Ectodermal cell (in vitro differentiated cells): ENCODE results near the gene GSDMA.
A peak's percentile ranks its signal among the peaks of the same experiment; 100 is the strongest.

Experiments used
- H3K27ac ChIP-seq: 2 replicates; pipeline ENCODE4 v1.7.0; 2013; ENCODE audit warnings: mild to moderate bottlenecking, low read depth, low read length; ENCODE audit not compliant: insufficient read depth, poor library complexity, severe bottlenecking
- H3K27me3 ChIP-seq: 2 replicates; pipeline ENCODE4 v1.7.0; 2013; ENCODE audit warnings: mild to moderate bottlenecking, low read length; ENCODE audit not compliant: insufficient read depth, control insufficient read depth, poor library complexity, severe bottlenecking
- H3K36me3 ChIP-seq: one replicate; pipeline ENCODE4 v1.7.0; 2013; ENCODE audit warnings: low read length; ENCODE audit not compliant: control insufficient read depth, insufficient read depth
- H3K4me1 ChIP-seq: one replicate; pipeline ENCODE4 v1.7.0; 2013; ENCODE audit warnings: low read length; ENCODE audit not compliant: control insufficient read depth, insufficient read depth
- H3K4me3 ChIP-seq: 2 replicates; pipeline ENCODE4 v1.7.0; 2013; ENCODE audit warnings: low read depth, low read length, control low read depth; ENCODE audit not compliant: insufficient read depth
- H3K9me3 ChIP-seq: 2 replicates; pipeline ENCODE4 v1.7.0; 2013; ENCODE audit warnings: mild to moderate bottlenecking, low read length, moderate library complexity; ENCODE audit not compliant: control insufficient read depth
- WGBS, 2 experiments: methylation state at CpG; one replicate each; pipeline ENCODE4 v1.1.7; 2013; ENCODE audit warnings: missing lambda C conversion rate in 2 of 2; 5-methylcytosine and 5-hydroxymethylcytosine counted together

GSDMA gene

DNA sequence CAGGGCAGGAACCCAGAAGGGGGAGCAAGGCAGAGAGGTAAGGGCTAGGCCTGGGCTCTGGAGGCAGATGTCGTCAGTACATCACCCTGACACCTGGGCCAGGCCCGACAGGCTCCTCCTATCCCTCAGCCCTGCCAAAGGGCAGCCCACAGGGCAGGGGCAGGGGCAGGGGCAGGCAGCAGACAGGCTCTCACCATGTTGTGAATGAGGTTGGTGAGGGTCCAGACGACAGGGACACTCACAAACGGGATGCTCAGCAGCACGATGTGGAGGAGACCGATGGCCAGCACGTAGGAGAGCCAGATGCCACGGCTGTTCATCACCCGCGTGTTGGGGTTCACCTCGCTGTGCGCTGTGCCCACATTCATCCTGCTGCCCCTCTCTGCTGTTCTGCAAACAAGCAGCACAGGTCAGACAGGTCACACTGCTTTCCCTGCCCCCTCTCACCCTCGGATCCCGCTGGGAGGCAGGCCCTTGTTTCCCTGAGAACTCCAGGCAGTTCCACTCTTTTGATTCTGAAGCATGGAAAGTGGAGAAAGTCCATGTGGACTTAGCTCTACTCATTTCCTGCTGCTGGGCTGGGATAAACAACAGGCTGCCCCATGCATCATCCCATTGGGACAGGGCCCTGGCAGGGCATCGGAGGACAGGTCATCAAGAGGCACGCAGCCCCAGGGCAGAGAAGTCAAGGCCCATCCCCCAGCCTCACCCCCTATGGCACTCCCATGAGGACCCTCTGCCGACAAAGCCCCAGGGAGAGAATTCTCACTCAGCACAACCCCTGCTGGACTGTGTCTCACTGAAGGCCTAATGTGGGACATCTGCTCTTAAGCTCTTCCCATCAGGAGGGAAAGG lies 38.7 kb upstream of the GSDMA start:
- Histone ChIP-seq H3K4me3 (no peak overlapping the region), H3K9me3 (no peaks in the 10 kb centered on the region), H3K27ac (no peak overlapping the region), H3K27me3 (no peaks in the 10 kb centered on the region), H3K36me3 (peaks cover 6% of the 10 kb centered on the region), H3K4me1 (peaks cover 26% of the 10 kb centered on the region)
- 83 to 84% methylated on average over 17 of the region's 17 CpGs for WGBS, 2 experiments

DNA sequence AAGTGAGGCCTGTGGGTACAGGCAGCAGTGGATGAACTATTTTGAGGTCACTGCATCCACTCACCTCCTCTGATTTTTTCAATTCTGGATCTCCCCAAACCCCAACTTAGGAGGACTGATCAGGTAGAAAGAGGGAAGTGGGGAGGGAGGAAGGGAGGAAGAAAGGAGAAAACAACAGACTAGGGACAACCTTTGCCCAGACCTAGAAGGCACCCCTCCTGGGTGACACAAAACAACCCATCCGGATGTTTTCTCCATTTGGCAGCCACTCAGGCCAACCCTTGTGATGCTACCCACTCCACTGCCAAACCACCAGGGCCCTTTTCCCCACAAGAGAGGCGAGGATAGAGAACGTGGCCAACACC lies 38.1 kb upstream of the GSDMA start:
- Histone ChIP-seq H3K4me1 (peaks cover 26% of the 10 kb centered on the region), H3K36me3 (peaks cover 6% of the 10 kb centered on the region), H3K4me3 (no peak overlapping the region), H3K9me3 (no peaks in the 10 kb centered on the region), H3K27me3 (no peaks in the 10 kb centered on the region), H3K27ac (no peak overlapping the region)
- WGBS, 2 experiments, result 92 to 93% methylated on average over 3 of the region's 3 CpGs

DNA sequence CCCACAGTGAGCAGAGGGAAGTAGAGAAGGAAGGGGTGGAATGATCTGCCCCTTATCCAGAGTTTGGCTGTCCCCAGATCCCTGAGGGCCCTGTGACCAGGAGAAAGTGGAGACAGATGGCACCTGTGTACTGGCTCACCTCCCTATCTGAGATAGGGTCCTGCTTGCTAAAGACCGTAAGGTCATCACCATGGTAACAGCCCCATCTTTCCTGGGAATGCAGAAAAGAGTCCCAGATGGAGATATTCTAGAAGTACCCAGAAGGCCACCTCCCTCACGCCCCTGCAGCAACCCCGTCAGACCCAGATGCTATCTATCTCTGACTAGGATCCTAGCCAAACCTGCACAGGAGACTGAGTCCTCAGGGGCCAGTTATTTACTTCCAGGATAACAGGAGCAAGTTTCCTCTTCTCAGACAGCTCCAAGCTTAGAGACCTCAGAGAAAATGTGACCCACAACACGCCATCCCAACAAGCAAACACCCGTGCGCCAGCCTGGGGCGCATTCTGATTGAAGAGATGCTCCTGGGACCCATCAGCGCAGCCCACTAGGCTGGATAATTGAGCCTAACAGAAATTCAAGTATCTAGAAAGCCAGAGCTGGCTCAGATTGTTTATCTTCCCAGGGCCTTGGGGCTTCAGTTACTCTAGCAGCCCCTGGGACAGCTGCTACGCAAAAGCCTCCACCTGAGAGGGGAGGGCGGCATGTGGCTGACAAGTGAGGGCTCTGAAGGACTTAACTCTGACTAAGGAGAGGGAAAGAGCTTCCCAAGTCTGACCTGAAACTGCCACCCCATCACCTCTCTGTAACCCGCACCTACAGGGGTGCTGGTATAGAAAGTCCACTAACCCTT lies 37.3 kb upstream of the GSDMA start:
- H3K27me3 ChIP-seq, result no peaks in the 10 kb centered on the region
- no peaks in the 10 kb centered on the region for H3K9me3 ChIP-seq
- WGBS, 2 experiments, result 92 to 94% methylated on average over 11 of the region's 11 CpGs
- H3K4me3 ChIP-seq, result no peak overlapping the region
- H3K4me1 ChIP-seq, result peaks cover 26% of the 10 kb centered on the region
- H3K36me3 ChIP-seq, result peaks cover 6% of the 10 kb centered on the region
- no peak overlapping the region for H3K27ac ChIP-seq

GRCh38 chr17:39926135-39926587 lies 36.6 kb upstream of the GSDMA start:
- peak overlapping the region; percentile 90 for H3K4me3 ChIP-seq
- peaks cover 6% of the 10 kb centered on the region for H3K36me3 ChIP-seq
- H3K27me3 ChIP-seq, result no peaks in the 10 kb centered on the region
- H3K4me1 ChIP-seq, result peaks cover 26% of the 10 kb centered on the region
- WGBS, 2 experiments, result 78 to 87% methylated on average over 4 of the region's 4 CpGs
- no peaks in the 10 kb centered on the region for H3K9me3 ChIP-seq
- no peak overlapping the region for H3K27ac ChIP-seq

DNA sequence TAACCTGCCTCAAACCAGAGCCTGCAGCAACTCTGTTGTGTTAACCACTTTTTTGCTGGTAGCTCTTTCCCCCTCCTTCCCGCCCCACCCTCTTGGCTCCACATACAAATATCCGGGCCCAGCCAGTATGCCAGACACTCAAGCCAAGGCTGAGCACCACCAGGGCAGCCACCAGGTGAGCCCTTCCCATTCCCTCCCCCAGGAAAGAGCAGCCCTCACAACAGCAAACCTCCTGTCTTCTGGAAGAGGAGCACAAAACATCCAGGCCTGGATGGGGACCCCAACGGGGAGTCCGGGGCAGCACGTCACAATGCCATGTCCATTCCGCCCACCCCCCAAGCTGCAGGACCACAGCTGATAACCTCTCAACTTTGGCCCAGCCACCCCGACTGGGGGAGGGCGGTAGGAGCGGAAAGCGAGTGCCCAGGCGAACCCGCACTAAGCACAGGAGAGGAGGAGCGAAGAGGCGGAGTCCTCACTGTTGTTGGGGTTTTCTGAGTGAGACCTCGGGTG lies 36.2 kb upstream of the GSDMA start:
- peak overlapping the region; percentile 84 for H3K27ac ChIP-seq
- no peaks in the 10 kb centered on the region for H3K27me3 ChIP-seq
- 5% methylated on average over 15 of the region's 15 CpGs for WGBS, 2 experiments
- no peaks in the 10 kb centered on the region for H3K9me3 ChIP-seq
- peaks cover 26% of the 10 kb centered on the region for H3K4me1 ChIP-seq
- peak overlapping the region; percentile 90 for H3K4me3 ChIP-seq
- peaks cover 6% of the 10 kb centered on the region for H3K36me3 ChIP-seq

DNA sequence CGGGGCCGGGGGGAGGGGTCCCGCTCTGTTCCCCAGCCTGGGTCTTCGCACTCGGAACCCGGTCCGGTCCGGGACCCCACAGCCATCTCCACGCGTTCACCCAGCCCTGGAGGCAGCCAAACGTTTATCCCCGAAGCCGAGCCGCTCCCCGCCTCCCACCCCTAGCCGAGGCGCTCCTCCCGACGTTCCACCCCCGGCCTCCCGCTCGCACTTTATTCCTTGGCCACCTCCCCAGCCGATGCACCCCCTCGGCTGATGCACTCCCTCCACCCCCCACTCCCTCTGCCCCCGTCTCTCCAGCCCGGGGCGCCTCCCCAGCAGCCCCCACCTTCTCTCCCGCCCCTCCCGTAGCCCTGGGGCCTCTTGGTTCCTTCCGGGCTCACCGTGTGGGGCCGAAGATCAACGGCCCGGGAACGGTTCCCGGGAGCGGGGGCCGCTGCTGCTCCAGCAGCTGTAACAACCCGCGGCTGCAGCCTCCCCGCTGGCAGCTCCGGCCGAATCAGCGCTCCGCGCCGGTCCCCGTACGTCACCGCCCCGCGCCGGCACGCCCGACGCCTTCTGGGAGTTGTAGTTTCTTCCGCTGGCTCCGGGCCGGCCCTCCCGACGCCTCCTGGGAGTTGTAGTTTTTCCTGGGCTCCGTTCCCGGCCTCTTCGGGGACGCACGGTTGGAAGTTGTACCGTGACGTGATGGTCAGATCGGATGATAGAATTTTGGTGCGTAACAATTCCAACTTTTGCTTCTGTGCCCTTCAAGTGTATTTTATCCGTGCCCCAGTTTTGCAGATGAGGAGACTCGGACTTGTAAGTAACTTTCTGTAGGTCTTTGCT lies 35.5 kb upstream of the GSDMA start, which contains the start of the genes LRRC3C and ORMDL3:
LRRC3C (plus strand) TSS at position 632 of the 828 bp plus-strand sequence. CDS start 13,792 bp downstream, outside the sequence.
ORMDL3 (minus strand) TSS at position 501 of the 828 bp plus-strand sequence. CDS start 3,398 bp downstream, outside the sequence.
- Histone ChIP-seq H3K9me3 (no peaks in the 10 kb centered on the region), H3K27ac (peak within 1 kb of the TSS; percentile 84), H3K36me3 (peaks cover 6% of the 10 kb centered on the region), H3K27me3 (no peaks in the 10 kb centered on the region), H3K4me3 (peak within 1 kb of the TSS; percentile 90), H3K4me1 (peaks cover 26% of the 10 kb centered on the region)
- WGBS, 2 experiments, result 1% methylated on average over 72 of the region's 72 CpGs

- peaks cover 26% of the 10 kb centered on the region for H3K4me1 ChIP-seq
- H3K36me3 ChIP-seq, result no peaks in the 10 kb centered on the region
- H3K4me3 ChIP-seq, result peak overlapping the region; percentile 90
- no peaks in the 10 kb centered on the region for H3K27me3 ChIP-seq
- no peaks in the 10 kb centered on the region for H3K9me3 ChIP-seq
- H3K27ac ChIP-seq, result peak overlapping the region; percentile 62
- WGBS, 2 experiments, result 52 to 57% methylated on average over 17 of the region's 17 CpGs
These were observed 34.6 kb upstream of the GSDMA start for GRCh38 chr17:39927929-39928857.

DNA sequence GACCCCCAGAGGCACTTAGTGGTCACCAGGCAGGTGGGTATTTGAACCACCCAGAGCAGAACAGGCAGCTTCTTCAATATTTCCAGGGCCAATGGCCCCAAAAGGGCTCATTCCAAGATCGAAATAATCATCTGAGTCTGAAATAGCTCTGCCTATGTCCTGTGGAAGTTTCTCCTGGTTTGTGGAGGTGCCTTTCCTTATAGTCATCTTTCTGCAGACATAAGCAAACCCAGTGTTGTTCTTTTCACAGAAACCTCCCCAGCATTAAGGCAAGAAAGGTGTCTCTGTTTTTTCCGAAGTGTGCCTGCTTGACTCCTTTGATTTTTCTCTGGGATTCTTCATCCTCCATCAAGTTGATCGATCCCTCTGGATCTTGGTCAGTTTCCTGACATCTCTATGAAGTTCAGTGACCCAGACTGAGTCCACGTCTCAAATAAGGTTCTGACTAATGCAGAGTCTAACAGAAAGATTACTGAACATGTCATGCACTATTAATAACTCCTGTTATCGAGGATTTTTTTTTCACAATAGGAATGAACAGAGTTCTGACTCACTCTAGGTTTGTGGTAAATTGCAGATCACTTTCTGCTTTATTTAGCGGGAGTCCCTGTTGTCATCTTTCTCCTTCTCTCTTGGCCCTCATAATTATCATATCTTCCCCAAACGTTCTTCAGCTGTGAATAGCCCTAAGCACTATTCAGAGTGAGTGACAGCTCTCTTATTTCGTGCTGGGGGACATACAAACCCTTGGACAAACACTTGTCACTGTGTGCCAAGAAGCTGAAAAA lies 33.8 kb upstream of the GSDMA start:
- Histone ChIP-seq H3K4me1 (peaks cover 29% of the 10 kb centered on the region), H3K4me3 (no peak overlapping the region), H3K27me3 (no peaks in the 10 kb centered on the region), H3K9me3 (no peaks in the 10 kb centered on the region), H3K27ac (no peak overlapping the region), H3K36me3 (no peaks in the 10 kb centered on the region)
- 88 to 89% methylated on average over 8 of the region's 8 CpGs for WGBS, 2 experiments
